ENCODE results near the gene LY9.
A peak's percentile ranks its signal among the peaks of the same experiment; 100 is the strongest.

Gene LY9

GRCh38 chr1:160795951-160796383 is at the start of gene LY9:
TSS of gene LY9 (plus strand) at chr1:160796174. CDS start at chr1:160796188, 14 bp downstream.
- no peak for DNase-seq (ENCODE audit: low spot score)

- DNase-seq (ENCODE audit: low spot score): no peak
These were observed 49.0 kb upstream of the LY9 start for GRCh38 chr1:160746836-160747500.

GRCh38 chr1:160747717-160748116 is 48.3 kb upstream of the LY9 start:
- DNase-seq (ENCODE audit: low spot score): no peak

- no peak for DNase-seq (ENCODE audit: low spot score)
These were observed 47.6 kb upstream of the LY9 start for GRCh38 chr1:160748181-160748877.

- DNase-seq (ENCODE audit: low spot score): no peak
These were observed 47.1 kb upstream of the LY9 start for GRCh38 chr1:160748878-160749269.

- no peak for DNase-seq (ENCODE audit: low spot score)
These were observed 45.4 kb upstream of the LY9 start for GRCh38 chr1:160750608-160751007.

GRCh38 chr1:160752406-160752805 is 43.6 kb upstream of the LY9 start:
- no peak for DNase-seq (ENCODE audit: low spot score)

- no peak for DNase-seq (ENCODE audit: low spot score)
These were observed 43.0 kb upstream of the LY9 start for GRCh38 chr1:160752924-160753323.

- no peak for DNase-seq (ENCODE audit: low spot score)
These were observed 42.4 kb upstream of the LY9 start for GRCh38 chr1:160753594-160753993.

- DNase-seq (ENCODE audit: low spot score): no peak
These were observed 40.5 kb upstream of the LY9 start for GRCh38 chr1:160755461-160755860.

- no peak for DNase-seq (ENCODE audit: low spot score)
These were observed 39.8 kb upstream of the LY9 start for GRCh38 chr1:160755911-160756848.

- no peak for DNase-seq (ENCODE audit: low spot score)
These were observed 39.1 kb upstream of the LY9 start for GRCh38 chr1:160756849-160757201.

- no peak for DNase-seq (ENCODE audit: low spot score)
These were observed 37.5 kb upstream of the LY9 start for GRCh38 chr1:160758521-160758920.

GRCh38 chr1:160759740-160760139 is 36.2 kb upstream of the LY9 start:
- DNase-seq (ENCODE audit: low spot score): no peak

GRCh38 chr1:160761046-160761445 is 34.9 kb upstream of the LY9 start:
- DNase-seq (ENCODE audit: low spot score): no peak

- no peak for DNase-seq (ENCODE audit: low spot score)
These were observed 34.1 kb upstream of the LY9 start for GRCh38 chr1:160761886-160762285.

GRCh38 chr1:160763993-160764392 is 32.0 kb upstream of the LY9 start:
- DNase-seq (ENCODE audit: low spot score): no peak

- no peak for DNase-seq (ENCODE audit: low spot score)
These were observed 28.3 kb upstream of the LY9 start for GRCh38 chr1:160767395-160768294.

- DNase-seq (ENCODE audit: low spot score): peak; percentile 25
These were observed 27.7 kb upstream of the LY9 start for GRCh38 chr1:160768295-160768657.

- DNase-seq (ENCODE audit: low spot score): no peak
These were observed 23.6 kb upstream of the LY9 start for GRCh38 chr1:160772331-160772730.

- DNase-seq (ENCODE audit: low spot score): no peak
These were observed 22.9 kb upstream of the LY9 start for GRCh38 chr1:160773093-160773492.
